ENCODE results near the gene ANO9.

DNA sequence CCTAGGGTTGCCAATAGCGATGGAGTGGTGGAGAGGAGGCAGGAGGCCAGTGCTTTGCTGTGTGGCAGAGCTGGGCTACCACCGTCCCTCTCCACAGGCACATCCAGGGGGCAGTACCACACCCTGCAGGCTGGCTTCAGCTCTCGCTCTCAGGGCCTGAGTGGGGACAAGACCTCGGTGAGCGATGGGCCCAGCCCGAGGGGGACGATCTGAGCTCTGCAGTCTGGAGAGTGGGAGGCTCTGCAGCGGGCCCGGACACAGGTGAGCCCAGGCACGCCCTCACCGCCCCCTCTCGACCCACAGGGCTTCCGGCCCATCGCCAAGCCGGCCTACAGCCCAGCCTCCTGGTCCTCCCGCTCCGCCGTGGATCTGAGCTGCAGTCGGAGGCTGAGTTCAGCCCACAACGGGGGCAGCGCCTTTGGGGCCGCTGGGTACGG lies 45.3 kb downstream of the ANO9 start:
- TF ChIP-seq EZH2 (IDR thresholded peaks at IDR 0.05) (no peak), POLR2AphosphoS5 (IDR thresholded peaks at IDR 0.05; ENCODE audit: borderline replicate concordance, low read depth, low read length) (no peak), FOXP2 (optimal IDR thresholded peaks at IDR 0.05; ENCODE audit: control extremely low read depth, extremely low read length, insufficient read depth) (no peak)

Data from SK-N-MC (cell line).